GM18909 (cell line): Measurements from ENCODE around the gene SLC4A9.
"Not testable (repeated sequence)": the region's sequence is repeated elsewhere in the genome, so short reads cannot be mapped to it uniquely, and the experiment has no call there.

Source experiments
- ATAC-seq: cut with Tn5 transposase; IDR thresholded peaks from one replicate; pipeline ENCODE4 v1.9.1; 2021; ENCODE audit warnings: mild to moderate bottlenecking; ENCODE audit not compliant: unreplicated experiment, poor library complexity

Gene SLC4A9

DNA sequence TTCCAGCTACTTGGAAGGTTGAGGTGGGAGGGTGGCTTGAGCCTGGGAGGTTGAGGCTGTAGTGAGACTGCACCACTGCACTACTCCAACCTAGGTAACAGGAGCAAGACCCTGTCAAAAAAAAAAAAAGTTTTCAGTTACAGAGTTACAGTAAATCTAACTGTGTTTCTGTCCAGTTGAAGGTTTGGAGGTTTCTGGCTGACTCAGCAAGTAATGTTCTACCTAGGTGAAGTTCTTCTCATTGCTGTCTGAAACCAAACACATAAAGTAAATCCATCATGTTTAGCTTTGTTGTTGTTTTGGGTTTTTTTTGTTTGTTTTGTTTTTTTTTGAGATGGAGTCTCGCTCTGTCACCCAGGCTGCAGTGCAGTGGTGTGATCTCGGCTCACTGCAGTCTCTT lies 33.7 kb downstream of the SLC4A9 start:
- no peak for ATAC-seq

DNA sequence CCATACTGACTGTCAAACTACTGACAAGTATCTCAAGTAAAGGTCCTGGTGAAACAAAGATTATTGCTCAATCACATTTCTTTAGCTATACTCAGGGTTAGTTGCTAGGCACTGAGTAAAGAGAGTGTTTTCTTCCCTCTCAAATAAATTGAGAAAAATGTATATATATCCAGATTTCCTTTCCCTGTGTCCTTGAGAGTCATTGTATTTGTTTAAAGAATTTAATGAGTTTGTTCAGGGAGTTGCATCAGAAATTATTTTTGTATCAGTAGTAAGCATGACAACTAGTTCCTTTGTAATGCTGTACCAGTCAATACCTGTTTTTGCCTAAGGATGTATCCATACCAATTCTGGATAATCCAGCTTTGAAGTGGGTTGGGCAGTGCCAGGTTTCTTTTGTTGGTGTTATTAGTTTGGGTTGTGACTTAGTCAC lies 38.4 kb downstream of the SLC4A9 start:
- ATAC-seq = no peak

DNA sequence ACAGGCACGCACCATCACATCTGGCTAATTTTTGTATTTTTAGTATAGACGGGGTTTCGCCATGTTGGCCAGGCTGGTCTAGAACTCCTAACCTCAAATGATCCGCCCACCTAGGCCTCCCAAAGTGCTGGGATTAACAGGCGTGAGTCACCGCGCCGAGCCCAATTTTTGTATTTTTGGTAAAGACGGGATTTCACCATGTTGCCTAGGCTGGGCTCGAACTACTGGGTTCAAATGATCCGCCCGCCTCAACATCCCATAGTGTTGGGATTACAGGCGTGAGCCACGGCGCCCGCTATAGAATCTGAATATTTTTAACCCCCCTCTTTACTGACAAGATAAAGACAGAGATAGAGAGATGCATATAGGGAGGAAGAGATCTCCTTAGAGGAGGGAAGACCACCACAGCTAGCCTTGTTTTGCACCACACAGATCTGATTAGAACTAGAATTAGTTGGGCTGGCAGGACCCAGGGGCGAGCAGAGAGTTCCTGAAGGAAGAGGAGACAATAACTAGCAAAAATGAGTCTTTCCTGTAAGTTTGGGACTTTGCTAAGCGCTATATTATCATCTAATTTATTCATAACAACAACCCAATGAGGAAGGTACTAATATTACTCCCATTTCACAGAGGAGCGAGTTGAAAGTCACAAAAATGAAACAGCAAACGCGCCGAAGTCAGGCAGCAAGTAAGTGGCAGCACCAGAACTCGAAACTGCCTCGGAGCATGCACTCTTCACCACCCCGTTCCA lies 40.2 kb downstream of the SLC4A9 start:
- peak; percentile 0 for ATAC-seq

DNA sequence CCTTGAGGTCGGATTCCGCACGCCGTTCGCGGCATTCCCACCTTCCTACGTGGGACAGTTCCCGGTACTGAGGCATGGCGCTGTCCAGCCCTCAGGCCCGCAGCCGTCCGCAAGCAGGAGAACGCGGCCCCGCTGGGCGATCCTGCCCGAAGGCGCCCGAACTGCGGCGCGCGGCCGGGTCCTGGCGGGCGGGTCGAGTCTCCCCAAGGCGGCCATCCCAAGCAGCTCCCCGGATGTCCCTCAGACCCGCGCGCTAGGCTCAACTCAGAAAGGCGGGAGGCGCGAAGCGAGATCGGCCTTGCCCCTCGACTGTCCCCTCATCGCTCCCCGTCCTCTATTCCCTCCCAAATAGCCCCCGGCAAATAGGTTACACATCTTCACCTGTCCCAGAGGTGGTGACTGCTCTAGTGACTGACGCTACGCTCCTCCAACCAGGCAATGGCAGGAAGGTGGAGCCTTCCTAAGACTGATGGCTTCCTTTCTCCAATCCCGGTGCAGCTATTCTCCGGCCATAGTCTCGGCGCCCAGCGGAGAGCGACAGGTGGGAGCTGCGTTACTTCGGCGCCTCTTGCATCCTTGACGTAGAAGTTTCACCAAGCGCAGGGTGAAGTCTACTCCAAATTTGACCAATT lies 40.9 kb downstream of the SLC4A9 start:
- ATAC-seq = peak; percentile 72

DNA sequence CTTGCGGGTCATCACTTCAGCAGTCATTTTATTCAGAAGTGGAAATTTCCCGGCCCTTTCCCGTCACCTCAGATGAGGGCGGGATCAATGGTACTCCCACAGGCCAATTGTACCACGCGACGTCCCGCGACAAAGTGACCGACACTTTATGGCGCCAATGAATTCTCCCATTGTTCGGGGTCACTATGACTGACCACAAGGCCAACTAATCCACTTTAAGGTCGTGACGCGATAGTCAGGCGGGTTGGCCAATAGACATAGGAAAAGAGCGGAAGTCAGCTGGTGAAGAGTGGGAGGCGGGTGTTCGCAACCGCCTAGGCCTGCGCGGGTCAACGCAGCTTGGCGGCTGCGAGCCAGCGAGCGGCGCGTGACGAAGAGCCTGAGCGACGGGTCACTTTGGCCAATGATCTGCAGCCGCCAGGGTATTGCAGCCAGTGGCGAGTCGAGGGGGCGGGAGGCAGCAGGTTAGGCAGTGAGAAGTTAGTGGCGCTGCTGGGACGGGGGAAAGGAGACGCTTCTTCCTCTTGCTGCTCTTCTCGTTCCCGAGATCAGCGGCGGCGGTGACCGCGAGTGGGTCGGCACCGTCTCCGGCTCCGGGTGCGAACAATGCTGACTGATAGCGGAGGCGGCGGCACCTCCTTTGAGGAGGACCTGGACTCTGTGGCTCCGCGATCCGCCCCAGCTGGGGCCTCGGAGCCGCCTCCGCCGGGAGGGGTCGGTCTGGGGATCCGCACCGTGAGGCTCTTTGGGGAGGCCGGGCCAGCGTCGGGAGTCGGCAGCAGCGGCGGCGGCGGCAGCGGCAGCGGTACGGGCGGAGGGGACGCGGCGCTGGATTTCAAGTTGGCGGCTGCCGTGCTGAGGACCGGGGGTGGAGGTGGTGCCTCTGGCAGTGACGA lies 41.6 kb downstream of the SLC4A9 start, which contains the start of gene ANKHD1:
TSS of gene ANKHD1 (plus strand) at position 472 of the 896 bp plus-strand sequence. CDS start at position 607, 135 bp downstream.
- ATAC-seq = peak; percentile 84

DNA sequence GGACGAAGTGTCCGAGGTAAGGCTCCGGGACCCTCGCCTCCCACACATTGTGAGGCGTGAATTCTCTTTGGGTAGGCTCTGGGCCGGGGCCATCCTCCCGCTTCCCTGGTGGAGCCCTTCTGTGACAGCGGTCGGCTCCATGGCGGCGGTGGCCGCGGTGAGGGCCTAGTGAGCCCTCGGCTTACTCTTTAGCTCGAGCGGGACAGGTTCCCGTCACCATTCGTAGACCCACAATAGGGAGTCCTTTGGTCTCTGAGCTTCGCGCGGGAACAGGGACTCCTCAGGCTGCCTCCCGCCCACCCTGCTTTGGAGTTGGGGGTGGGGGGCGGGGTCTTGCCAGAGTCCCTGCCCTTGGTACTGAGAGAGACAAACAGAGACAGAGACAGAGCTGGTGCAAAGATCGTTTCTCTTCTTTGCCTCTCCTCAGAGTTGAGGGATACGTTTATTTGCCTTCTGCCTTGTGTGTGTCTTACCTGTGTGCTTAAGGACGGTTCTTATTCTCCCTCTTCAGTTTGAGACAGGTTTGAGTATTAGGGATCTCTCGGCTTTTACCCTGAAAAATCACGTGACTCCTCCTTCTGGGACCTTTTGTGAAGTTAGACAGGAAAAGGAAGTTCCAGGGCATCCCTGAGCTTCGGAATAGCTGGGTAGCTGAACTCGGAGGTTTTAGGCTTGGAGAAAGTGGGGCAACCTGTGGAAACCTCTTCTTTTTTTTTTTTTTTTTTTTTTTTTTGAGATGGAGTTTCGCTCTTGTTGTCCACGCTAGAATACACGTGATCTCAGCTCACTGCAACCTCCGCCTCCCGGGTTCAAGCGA lies 42.5 kb downstream of the SLC4A9 start:
- ATAC-seq = peak; percentile 1

DNA sequence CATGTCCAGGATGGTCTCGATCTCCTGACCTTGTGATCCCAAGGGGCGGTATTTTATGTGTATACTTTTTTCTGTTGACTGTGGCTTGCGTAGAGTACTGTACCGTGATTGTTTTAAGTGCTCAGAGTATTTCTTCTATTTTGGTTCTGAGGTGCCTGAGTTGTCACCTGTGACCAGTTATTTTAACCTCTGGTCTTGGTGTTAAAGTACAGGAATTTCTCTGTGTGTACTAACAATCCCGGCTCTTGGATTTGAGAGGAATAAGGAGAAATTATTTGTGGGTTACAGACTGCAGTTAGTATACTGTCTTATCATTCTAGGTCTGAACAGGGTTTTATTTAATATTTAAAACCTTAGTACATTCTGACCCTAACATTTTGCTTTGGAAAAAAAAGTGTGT lies 43.6 kb downstream of the SLC4A9 start:
- ATAC-seq = no peak

DNA sequence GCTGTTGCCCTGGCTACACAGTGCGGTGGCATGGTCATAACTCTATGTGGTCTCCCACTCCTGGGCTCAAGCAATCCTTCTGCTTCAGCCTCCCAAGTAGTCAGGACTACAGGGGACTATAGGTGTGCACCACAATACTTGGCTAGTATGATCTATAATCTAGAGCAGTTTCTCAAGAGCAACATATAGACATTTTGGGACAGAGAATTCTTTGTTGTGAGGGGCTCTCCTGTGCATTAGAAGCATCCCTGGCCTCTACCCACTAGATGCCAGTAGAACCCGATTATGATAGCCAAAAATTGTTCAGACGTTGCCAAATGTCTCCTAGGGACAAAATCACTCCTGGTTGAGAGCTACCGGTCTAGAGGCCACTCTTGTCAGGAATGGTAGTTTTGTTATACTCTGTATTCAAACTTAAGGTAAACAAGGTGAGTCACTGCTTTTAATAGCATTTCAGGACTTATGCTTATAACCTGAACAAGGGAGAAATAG lies 48.8 kb downstream of the SLC4A9 start:
- no peak for ATAC-seq

DNA sequence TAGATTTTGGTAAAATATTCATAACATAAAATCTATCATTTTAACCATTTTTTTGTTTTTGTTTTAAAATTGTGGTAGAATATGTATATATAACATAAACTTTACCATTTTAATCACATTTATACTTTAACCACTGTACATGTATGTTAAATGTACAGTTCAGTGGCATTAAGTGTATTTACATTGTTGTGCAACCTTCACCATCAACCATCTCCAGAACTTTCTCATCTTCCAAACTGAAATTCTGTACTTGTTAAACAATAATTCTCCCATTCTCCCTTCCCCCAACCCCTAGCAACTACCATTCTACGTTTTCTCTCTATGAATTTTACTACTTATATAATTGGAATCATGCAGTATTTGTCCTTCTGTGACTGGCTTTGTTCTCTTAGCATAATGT lies 53.2 kb downstream of the SLC4A9 start:
- no peak for ATAC-seq

DNA sequence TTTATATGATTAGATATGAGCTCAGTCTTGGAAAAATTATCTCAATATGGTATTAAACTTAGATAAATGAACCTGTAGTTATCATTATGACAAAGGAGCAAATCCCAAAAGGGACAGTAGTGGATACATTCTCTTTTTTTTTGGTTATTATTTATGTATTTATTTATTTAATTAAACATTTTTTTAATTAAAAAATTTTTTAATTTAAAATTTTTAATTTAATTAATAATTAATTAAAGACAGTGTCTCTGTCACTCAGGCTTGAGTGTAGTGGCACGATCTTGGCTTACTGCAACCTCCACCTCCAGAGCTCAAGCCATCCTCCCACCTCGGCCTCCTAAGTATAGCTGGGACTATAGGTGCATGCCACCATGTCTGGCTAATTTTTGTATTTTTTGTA lies 57.2 kb downstream of the SLC4A9 start:
- no peak for ATAC-seq

DNA sequence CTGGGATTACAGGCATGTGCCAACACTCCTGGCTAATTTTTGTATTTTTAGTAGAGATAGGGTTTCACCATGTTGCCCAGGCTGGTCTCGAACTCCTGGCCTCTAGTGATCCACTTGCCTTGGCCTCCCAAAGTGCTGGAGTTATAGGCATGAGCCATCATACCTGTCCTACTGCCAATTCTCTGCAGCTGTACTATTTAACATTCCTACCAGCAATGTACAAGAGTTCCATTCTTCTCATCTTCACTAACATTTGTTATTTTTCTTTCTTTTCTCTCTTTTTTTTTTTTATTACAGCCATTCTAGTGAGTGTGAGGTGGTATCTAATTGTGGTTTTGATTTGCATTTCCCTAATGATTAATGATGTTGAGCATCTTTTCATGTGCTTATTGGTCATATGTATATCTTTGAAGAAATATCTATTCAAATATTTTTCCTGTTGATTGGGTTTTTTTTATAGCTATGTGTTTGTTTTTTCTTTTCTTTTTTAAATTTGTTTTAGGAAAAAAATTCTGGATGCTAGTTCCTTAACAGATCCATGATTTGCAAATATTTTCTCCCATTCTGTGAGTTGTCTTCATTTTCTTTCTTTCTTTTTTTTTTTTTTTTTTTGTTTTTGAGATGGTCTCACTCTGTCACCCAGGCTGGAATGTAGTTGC lies 59.0 kb downstream of the SLC4A9 start:
- ATAC-seq = no peak

DNA sequence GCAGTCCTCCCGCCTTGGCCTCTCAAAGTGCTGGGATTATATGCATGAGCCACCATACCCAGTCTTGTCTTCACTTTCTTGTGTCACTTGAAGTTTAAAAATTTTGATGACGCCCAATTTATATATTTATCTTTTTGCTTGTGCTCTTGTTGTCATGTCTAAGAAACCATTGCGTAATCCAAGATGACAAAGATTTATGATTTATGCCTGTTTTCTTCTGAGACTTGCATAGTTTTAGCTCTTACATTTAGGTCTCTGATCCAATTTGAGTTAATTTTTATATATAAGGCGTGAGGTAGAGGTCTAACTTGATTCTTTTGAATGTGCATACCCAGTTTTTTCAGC lies 60.2 kb downstream of the SLC4A9 start:
- ATAC-seq = no peak

DNA sequence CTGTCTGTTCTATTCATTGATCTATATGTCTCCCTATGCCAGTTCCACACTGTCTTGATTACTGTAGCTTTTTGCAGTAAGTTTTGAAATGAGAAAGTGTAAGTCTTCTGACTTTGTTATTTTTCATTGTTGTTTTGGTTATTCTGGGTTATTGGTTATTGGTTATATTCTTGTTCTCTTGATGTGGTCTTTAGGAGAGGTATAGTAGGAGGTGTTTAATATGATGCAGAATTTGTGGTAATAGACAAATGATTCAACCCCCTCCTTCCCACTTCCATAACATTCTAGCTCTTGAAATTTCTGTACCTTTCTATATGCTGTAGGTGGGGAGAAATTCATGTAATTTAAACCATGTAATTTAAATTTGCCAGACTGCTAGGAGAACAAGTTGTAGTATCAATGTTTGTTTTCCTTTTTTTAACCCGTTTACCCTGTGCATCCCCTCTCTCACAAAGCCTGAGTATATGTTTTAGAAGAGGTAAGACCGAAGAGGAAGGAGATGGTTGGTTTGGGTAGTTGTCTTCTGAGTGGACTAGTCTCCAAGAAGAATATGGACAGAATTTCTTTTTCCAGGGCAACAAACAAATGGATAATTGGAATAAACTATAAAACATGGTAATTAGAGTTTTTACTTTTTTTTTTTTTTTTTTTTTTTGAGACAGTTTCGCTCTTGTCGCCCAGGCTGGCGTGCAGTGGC lies 60.8 kb downstream of the SLC4A9 start:
- no peak for ATAC-seq

DNA sequence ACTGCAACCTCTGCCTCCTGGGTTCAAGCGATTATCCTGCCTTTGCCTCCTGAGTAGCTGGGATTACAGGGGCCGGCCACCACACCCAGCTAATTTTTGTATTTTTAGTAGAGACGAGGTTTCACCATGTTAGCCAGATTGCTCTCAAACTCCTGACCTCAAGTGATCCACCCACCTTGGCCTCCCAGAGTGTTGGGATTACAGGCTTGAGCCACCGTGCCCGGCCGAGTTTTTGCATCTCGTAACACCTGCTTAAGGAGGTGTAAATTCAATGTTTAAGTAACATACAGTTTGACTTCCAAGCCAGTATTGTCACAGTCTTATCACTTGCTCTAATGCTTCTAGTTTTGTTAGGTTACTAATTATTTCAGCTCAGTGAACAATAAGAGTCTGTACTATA lies 61.4 kb downstream of the SLC4A9 start:
- ATAC-seq = not testable (repeated sequence)

DNA sequence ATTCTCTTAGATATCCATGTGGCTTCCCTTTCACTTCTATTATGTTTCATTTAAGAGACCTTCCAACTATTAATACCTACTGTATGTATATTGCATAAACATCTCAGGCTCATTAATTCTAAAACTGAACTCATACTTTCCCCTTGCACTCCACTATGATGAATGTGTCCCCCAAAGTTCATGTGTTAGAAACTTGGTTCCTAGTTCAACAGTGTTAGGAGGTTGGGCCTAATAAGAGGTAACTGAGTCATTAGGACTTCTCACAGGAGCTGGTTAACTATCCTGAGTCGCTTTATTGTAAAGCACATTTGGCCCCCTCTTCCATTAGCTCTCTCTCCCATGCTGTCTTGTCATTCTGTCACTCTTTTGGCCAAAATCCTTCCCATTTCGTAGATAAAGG lies 63.6 kb downstream of the SLC4A9 start:
- ATAC-seq = no peak

DNA sequence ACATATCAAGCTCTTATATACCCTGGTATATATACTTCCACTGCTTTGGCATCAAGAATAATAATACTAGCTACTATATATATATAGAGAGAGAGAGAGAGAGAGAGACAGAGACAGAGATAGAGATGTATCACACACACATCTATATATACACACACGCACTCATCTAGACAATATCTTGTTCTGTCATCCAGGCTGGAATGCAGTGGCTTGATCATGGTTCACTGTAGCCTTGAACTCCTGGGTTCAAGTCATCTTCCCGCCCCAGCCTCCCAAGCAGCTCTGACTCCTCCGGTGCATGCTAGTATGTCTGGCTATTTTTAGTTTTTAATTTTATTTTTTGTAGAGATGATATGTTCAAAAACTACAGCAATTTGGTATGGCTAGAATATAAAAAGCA lies 64.1 kb downstream of the SLC4A9 start:
- ATAC-seq = no peak
